SK-N-MC (cell line): ENCODE results near the gene TMEM204.

Experiments used
- DNase-seq: peaks from one replicate; pipeline ENCODE4 v3.0.0-alpha.2; 2011; ENCODE audit warnings: low read depth, low spot score
- H3K27ac ChIP-seq: fragments of 200-600 bp; sonication (generic); 2 replicates; pipeline ENCODE4 v1.5.1; 2016; ENCODE audit warnings: mixed run types
- H3K36me3 ChIP-seq: fragments of 200-600 bp; sonication (generic); 2 replicates; pipeline ENCODE4 v1.6.1; 2017; ENCODE audit warnings: antibody characterized with exemption, low read length, mixed read lengths; ENCODE audit not compliant: insufficient read depth
- H3K4me3 ChIP-seq: fragments of 200-600 bp; sonication (generic); 2 replicates; pipeline ENCODE4 v1.5.1; 2016
- H3K9ac ChIP-seq: fragments of 200-600 bp; sonication (generic); 2 replicates; pipeline ENCODE4 v1.8.0; 2017; ENCODE audit warnings: mixed run types, mixed read lengths; ENCODE audit not compliant: insufficient read length
- H3K9me3 ChIP-seq: fragments of 200-600 bp; sonication (generic); 2 replicates; pipeline ENCODE4 v1.6.1; 2017; ENCODE audit warnings: low read depth, mild to moderate bottlenecking, antibody characterized with exemption, low read length, moderate library complexity, mixed read lengths
- EZH2 ChIP-seq: fragments of 200-600 bp; sonication (generic); IDR thresholded peaks from one replicate; pipeline ENCODE4 v1.6.1; 2017; ENCODE audit warnings: antibody characterized with exemption
- FOXP2 ChIP-seq: optimal IDR thresholded peaks from 2 replicates; pipeline ENCODE3; 2011; ENCODE audit warnings: mild to moderate bottlenecking, moderate library complexity; ENCODE audit not compliant: insufficient read depth; ENCODE audit errors: extremely low read length, control extremely low read depth
- POLR2AphosphoS5 ChIP-seq: IDR thresholded peaks from 2 replicates; pipeline ENCODE4 v1.6.1; 2012; ENCODE audit warnings: mild to moderate bottlenecking, low read depth, low read length, borderline replicate concordance

The TMEM204 gene

DNA sequence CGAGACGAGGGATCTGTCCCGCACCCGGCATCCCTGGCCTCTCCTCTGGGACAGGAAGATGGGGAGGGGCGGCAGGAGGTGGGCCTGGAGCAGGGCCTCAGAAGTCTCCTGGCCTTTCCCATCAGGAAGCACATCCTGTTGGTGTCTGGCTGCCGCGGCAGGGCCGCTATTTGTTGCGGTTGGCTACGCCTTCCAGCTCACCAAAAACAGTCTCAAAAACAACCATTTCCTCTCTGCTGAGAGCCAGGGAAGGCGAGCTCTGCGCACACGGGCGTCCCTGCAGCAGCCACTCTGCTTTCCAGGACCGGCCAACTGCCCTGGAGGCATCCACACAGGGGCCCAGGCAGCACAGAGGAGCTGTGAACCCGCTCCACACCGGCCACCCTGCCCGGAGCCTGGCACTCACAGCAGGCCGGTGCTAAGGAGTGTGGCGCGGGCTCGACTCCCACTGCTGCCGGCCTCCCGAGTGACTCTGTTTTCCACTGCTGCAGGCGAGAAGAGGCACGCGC lies at the start of gene TMEM204:
Gene TMEM204 (plus strand): TSS at position 224 of the 509 bp plus-strand sequence. CDS start 610 bp downstream, outside the sequence.
- Histone ChIP-seq H3K27ac (no peak within 1 kb of the TSS), H3K9ac (no peak within 1 kb of the TSS), H3K36me3 (no peaks in the 10 kb centered on the region), H3K9me3 (no peaks in the 10 kb centered on the region), H3K4me3 (no peak within 1 kb of the TSS)
- DNase-seq: no peak
- TF ChIP-seq EZH2: no peak
- no peak for TF ChIP-seq FOXP2
- TF ChIP-seq POLR2AphosphoS5: no peak

DNA sequence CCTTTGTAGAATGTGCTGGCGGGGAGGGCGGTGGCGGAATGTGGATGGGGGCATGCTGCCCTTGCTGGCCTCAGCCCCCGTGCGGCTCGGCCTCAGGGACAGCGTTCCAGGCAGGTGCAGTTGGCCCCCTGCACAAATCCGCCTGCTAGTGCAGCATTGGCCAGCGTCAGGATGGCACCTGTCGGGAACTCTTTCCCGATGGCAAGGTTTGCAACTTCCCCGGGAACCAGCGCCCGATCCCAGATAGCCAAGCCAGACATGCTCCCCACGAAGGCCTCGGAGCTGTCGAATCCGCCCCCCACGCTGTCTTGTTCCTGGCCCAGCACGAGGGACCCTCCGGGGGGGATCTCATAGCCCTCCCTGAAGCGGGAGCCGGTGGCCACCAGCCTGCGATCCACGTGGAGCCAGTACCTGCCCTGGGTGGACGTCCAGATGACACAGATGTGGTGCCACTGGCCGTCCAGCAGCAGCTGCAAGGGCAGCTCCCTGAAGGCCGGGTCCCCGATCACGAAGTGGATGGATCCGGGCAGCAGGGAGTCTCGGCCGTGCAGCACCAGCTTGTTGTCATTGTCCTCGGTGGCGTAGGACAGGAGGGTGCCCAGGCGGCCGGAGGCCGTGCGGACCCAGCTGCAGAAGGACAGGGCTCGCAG lies 47.5 kb upstream of the TMEM204 start:
- TF ChIP-seq EZH2 (no peak), POLR2AphosphoS5 (no peak), FOXP2 (no peak)
- Histone ChIP-seq H3K4me3 (no peak overlapping the region), H3K9me3 (no peaks in the 10 kb centered on the region), H3K36me3 (no peaks in the 10 kb centered on the region), H3K9ac (no peak overlapping the region), H3K27ac (no peak overlapping the region)
- DNase-seq: no peak

DNA sequence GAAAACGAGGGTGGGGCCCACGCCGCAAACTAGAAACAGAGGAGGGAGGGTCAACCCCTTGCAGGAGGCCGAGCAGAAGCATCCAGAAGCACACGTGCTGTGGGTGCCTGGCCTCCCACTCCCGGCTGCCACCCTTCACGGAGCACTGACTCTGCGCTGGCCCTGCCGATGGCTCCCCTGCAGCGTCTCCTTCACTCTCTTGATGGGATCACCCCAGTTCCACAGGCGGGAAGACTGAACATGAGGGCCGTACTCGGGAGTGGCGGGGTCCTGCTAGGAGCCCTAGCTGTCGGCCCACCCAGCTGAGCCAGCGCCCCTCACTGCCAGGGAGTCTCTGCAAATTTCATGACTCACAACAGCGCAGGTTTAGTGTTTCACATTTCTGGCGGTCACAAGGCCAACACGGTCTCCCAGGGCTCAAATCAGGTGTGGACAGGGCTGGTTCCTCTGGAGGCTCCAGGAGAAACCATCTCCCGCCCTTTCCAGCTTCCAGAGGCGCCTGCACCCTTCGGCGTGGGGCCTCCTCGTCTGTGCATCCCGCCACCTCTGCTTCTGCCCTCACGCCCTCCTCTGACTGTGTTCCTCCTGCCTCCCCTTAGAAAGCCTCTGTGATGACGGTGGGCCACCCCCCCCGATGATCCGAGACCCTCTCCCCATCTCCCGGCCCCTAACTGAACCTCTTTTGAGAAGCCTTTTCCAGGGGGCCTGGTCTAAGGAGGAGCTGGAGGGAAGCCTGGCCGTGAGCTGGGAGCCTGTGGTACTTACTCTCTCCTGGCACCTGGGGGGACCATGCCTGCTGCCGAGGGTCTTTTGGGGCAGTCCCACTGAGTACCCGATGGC lies 46.7 kb upstream of the TMEM204 start:
- TF ChIP-seq POLR2AphosphoS5: no peak
- TF ChIP-seq FOXP2: no peak
- TF ChIP-seq EZH2: no peak
- no peaks in the 10 kb centered on the region for H3K9me3 ChIP-seq
- H3K9ac ChIP-seq: no peak overlapping the region
- H3K4me3 ChIP-seq: no peak overlapping the region
- no peaks in the 10 kb centered on the region for H3K36me3 ChIP-seq
- H3K27ac ChIP-seq: no peak overlapping the region
- no peak for DNase-seq

DNA sequence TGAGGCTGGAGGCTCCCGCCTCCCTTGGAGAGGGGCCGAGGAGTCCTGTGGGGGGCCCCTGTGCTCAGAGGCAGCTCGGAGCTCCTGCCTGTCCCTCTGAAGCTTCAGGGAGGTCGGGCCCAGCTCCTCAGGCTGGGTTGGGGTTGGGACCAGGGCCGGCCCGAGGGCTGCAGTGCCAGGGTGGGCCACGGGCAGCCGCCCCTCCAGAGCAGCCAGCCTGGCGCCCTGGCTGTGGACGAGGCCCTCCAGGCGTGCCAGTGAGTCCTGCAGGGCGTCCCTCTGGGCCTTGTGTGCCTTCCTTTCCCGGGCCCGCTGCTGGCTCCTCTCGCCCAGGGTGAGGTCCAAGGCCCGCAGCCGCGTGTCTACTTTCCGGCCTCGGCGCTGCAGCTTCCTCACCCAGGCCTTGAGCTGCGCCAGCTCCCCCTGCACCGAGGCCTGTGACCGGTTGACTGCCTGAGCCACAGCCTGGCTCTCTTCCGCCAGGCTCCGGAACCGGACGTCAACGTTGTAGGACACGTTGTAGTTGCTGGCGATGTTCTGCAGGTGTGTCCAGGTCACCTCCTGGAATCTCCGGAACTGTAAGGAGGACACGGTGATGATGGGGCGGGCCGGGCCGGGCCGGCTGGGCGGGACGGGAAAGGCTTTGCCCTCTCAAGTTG lies 45.9 kb upstream of the TMEM204 start:
- H3K4me3 ChIP-seq: no peak overlapping the region
- no peak for DNase-seq
- H3K27ac ChIP-seq: no peak overlapping the region
- no peaks in the 10 kb centered on the region for H3K36me3 ChIP-seq
- no peaks in the 10 kb centered on the region for H3K9me3 ChIP-seq
- H3K9ac ChIP-seq: no peak overlapping the region
- TF ChIP-seq POLR2AphosphoS5 (no peak), EZH2 (no peak), FOXP2 (no peak)

DNA sequence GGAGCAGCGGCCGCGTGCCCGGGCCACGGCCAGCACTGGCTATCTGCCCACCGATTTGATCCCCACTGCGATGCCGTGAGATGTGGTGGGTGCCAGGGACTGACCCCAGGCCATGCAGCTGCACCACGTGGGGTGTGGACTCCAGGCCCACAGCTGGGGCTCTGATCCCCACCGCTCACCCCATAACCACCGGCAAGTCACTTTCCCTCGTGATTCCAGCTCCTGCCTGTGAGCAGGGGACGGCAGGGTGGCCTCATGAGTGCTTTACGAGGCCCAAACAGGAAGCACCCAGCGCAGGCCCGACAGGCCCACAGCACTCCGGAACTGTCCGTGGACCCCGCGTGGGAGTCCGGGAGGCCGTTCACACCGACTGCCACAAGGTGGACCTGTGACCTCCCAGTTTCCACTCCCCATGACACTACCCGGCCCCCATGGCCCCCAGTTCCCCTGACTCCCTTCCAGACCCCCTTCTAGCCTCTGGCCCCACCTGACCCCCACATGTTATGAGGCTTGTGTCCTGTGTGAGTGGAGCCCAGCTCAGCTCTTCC lies 45.3 kb upstream of the TMEM204 start:
- no peak for DNase-seq
- Histone ChIP-seq H3K27ac (no peak overlapping the region), H3K36me3 (no peaks in the 10 kb centered on the region), H3K9me3 (no peaks in the 10 kb centered on the region), H3K4me3 (no peak overlapping the region), H3K9ac (no peak overlapping the region)
- TF ChIP-seq POLR2AphosphoS5: no peak

DNA sequence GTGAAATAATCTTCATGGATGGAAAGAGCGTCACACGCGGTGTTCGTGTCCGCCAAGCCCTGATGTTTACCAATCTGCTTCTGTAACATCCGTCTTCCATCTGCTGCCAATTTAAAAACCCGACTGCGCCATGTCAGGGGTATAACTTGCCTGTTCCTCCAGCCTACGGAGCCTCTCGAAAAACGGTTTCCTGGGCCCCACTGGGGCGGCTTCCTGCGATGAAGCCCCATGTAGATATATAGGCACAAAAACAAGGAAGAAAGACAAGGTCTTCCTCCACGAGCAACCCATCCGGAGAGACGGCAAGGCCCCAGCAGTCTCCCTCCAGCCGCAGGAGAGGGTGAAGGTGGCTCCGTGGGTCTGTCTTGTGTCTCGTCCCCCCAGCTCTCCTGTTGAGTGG lies 44.8 kb upstream of the TMEM204 start, which contains the start of gene PTX4:
Gene PTX4 (minus strand): TSS at position 326 of the 400 bp plus-strand sequence. CDS start 35 bp downstream, at position 291.
- H3K4me3 ChIP-seq: no peak within 1 kb of the TSS
- H3K9ac ChIP-seq: no peak within 1 kb of the TSS
- no peaks in the 10 kb centered on the region for H3K36me3 ChIP-seq
- no peak within 1 kb of the TSS for H3K27ac ChIP-seq
- DNase-seq: no peak
- TF ChIP-seq FOXP2 (no peak), POLR2AphosphoS5 (no peak), EZH2 (no peak)
- H3K9me3 ChIP-seq: no peaks in the 10 kb centered on the region

DNA sequence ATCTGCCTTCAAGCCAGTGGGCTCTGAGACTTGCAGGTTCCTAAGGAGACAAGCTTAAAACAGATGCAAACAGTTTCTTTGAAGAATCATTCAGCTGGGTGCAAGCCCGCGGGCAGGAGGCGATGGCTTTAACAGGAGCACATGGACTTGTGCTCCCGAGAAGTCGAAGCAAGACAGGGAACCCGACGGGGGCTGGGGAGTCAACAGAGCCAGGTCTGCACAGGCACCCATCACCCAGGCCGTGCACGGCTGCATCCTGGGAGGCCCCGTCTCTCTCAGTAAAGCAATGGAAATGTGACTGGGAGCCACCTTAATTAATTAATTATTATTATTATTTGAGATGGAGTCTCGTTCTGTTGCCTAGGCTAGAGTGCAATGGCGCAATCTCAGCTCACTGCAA lies 44.4 kb upstream of the TMEM204 start:
- no peak overlapping the region for H3K9ac ChIP-seq
- H3K9me3 ChIP-seq: no peaks in the 10 kb centered on the region
- no peak for DNase-seq
- TF ChIP-seq FOXP2 (no peak), POLR2AphosphoS5 (no peak), EZH2 (no peak)
- H3K4me3 ChIP-seq: no peak overlapping the region
- no peak overlapping the region for H3K27ac ChIP-seq
- H3K36me3 ChIP-seq: no peaks in the 10 kb centered on the region

DNA sequence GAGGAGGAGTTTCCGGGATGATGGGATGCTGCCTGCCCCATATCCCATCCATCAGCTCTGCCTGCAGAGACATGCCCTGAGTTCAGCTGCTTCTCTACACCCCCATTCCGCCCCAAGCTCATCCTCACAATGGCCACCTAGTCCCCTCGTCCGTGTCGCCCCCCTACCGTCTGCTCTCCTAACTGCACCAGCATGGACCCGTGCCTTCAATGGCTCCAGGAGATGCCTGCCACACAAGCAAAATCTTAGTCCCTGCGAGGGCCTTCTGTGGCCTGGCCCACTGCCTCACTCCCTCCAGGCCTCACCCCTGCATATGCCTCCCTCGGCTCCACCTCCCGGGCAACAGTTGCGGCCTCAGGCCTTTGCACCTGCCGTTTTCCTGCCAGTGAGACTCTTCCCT lies 42.1 kb upstream of the TMEM204 start:
- no peak for TF ChIP-seq POLR2AphosphoS5
- TF ChIP-seq FOXP2: no peak
- TF ChIP-seq EZH2: no peak
- no peak overlapping the region for H3K27ac ChIP-seq
- peaks cover 10% of the 10 kb centered on the region; the same call in 1 of the 2 replicates for H3K36me3 ChIP-seq
- H3K9ac ChIP-seq: no peak overlapping the region
- DNase-seq: no peak
- H3K9me3 ChIP-seq: no peaks in the 10 kb centered on the region
- H3K4me3 ChIP-seq: no peak overlapping the region
